Fibroblast of skin of left biceps (primary cell): ENCODE data around the gene TMEM225.
"Not testable (repeated sequence)": the region's sequence is repeated elsewhere in the genome, so short reads cannot be mapped to it uniquely, and the experiment has no call there.

Experiments
- DNase-seq, 2 experiments: peaks; one replicate each; pipeline ENCODE4 v3.0.0-alpha.2; 2013; ENCODE audit warnings: low read depth in 2 of 2

TMEM225 gene, protein sequence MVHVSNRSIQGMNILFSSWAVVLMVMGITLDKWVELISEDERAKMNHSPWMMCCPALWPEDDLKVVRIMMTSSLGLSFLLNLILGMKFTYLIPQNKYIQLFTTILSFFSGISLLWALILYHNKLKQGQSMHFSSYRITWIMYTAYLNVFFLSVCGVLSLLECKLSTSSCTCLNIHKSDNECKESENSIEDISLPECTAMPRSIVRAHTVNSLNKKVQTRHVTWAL

DNA sequence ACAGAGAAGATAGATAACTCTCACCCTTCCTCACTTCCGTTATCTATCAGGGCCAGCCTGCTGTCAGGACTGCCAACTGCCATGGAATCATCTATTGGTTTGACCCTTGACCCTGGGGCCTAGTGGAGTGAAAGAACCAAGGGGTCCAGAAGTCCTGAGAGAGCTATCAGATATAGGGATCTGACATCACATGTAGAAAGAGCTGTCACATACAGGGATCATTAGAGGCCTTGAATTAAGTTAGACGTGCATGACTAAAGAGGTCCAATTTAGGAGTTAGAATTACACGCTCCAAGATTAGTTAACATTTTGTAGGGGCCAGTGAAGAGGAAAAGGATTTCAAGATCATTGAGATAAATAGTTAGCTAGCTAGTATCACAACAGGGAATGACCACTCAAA is at the start of gene TMEM225:
Gene TMEM225, minus strand, starts transcription at position 101 of the 400 bp plus-strand sequence. CDS start 245 bp downstream, outside the sequence.
- DNase-seq, result no peak

DNA sequence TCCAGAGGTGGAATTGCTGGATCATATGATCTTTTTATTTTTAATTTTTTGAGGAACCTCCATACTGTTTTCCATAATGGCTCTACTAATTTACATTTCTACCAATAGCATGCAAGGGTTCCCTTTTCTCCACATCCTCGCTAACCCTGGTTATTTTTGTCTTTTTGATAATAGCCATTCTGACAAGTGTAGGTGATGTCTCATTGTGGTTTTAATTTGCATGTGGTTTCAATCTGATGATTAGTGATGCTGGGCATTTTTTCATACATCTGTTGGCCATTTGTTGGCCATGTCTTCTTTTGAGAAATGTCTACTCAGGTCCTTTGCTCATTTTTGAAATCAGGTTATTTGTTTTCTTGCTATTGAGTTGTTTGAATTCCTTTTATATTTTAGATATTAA is 38.6 kb upstream of the TMEM225 start:
- no peak for DNase-seq

DNA sequence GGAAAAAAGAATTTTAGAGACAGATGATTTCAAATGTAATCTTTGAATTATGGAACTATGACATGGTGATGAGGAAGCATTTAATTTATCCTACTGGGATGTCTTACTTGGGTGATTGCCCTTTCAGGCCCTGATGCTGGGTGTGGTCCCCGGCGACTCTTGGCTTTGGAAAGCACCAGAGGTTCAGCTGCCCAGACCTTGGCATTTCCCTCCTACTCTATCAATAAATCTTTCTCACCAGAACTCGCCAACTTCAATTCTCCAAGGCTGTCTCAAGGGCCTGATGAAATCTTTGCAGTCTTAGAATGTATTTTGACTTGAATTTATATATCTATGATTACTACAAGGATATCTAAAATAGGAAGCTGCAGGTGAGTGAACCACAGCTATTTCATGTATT is 35.5 kb upstream of the TMEM225 start:
- no peak for DNase-seq

DNA sequence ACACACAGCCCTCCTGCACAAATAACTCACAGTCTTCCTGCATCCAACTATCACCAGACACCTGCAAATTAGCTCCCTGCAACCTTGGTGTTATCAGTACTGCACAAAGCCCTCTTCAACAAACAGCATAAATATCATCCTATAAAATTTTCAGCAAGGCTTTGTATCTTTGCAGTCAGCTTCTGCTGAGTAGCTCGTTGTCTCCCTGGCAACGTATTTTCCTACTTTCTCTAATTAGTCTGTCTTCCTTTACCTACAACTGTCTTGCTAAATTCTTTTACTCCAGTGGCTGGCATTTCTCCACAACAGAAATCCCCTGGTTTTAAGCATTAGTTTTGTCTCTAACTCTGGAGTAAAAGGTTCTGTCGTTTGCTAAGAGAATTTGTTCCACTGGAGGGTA is 20.4 kb upstream of the TMEM225 start:
- no peak for DNase-seq

DNA sequence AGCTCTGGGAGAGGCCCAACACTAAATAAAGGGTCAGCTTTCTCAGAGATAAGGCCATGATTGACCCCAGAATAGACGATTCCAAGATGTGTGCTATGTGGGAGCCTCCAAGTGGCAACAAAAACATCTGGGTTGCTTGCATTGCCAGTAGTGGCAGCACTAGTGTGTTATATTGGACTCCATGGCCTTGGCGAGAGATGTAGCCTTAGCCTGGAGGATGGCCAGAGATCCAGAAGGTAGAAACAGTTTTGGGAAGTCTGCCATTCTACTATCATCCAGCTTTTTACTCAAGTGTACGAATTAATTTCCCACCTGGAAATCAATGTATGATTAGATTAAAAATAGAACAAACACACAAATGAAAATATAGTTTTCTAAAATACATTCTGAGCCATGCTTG is 19.5 kb upstream of the TMEM225 start:
- no peak for DNase-seq

DNA sequence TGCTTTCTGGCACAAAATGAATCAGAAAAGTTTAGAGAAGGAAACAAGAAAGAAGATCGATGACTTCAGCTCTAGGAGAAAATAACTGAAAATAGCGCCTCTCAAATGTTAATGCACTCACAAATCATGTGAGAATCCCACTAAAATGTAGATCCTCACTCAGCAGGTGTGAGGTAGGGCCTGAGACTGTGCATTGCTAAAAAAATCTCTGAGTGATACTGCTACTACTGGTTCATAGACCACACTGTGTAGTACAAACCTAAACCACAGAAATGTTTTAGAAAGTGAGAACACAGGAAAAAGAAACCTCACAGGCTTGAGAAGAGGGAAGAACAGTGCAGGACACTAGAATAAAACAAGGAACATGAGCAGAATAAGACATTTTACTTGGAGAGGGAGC is 18.5 kb upstream of the TMEM225 start:
- DNase-seq, result no peak

DNA sequence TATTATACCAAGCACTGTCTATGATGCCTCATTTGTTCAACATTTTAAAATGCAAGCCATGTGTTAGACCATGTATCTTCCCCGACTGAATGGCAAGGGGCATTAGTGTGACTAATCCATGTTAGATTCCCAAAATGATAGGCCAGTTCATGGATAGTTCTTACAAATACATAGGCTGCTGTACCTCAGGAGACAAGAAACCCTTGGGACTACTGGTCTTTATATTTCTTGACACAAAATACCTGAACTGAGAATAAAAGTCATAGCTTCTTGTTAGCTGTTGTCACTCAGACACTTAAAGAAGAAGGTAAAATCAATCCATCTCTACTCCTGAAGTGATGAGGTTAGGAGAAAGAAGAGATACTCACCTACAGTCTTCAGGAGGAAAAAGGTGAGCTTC is 16.4 kb upstream of the TMEM225 start, which contains the start of gene OR8D4:
Gene OR8D4, plus strand, starts transcription at position 301 of the 400 bp plus-strand sequence. CDS start 4,265 bp downstream, outside the sequence.
- DNase-seq, result no peak

DNA sequence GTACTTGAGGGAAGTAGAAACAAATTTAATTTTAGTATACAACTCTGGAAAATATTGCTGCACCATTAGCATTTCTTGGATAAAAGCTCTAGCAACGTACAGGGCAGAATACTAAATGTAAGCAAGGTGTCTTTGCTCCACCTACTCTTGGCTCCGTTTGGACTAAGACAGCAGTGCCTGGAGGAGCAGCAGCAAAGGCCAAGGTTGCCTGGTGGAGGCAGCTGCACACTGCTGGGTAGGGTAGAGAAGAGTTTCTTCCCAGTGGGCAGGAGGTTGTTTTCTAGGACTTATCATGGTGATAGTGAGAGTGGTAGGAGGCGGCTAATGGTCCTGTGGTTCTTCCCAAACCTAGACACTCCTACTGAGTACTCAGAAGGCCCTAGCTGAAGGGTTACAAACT is 14.3 kb upstream of the TMEM225 start:
- no peak for DNase-seq

DNA sequence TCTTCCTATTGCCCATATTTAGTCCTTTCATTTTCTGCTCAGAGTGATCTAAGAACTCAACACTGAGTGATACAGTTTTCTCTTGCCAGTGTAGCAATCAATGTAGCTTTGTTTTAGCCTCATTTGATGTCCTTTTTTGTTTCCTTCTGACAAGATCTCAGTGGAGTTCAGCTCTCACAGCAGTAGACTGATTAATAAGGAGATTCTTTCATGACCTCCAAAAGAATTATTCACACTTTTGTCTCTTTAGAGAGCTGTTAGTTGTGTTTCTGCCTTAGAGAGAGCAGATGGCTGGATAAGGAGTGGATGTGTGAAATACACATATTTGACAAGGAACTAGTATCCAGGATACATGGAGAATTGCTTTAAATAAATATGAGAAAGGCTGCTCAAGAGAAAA is 6.6 kb upstream of the TMEM225 start:
- DNase-seq, result no peak

DNA sequence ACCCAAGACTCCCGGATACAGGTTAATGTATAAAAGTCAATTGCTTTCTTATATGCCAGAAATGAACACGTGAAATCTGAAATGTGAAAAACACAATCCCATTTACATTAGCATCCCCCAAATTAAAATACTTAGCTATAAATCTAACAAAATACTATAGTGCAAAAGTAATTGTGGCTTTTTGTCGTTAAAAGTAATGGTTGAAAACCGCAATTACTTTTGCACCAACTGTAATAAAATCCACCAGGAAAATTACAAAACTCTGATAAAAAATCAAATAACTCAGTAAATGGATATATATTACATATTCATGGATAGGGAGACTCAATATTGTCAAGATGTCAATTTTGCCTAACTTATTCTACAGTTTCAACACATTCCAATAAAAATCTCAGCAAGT is 4.6 kb downstream of the TMEM225 start:
- no peak for DNase-seq

DNA sequence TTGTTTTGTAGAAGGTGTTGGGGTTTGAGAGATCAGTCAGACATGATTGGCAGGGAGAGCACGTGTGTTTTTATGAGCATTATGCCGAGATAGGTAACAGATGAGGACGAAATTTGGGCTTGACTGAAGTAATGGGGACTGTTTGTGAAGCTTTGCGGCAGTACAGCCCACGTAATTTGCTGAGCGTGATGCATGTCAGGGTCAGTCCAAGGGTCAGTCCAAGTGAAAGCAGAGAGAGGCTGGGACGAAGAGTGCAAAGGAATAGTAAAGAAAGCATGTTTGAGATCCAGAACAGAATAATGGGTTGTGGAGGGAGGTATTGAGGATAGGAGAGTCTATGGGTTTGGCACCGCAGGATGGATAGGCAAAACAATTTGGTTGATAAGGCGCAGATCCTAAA is 17.7 kb downstream of the TMEM225 start:
- DNase-seq, result not testable (repeated sequence)

DNA sequence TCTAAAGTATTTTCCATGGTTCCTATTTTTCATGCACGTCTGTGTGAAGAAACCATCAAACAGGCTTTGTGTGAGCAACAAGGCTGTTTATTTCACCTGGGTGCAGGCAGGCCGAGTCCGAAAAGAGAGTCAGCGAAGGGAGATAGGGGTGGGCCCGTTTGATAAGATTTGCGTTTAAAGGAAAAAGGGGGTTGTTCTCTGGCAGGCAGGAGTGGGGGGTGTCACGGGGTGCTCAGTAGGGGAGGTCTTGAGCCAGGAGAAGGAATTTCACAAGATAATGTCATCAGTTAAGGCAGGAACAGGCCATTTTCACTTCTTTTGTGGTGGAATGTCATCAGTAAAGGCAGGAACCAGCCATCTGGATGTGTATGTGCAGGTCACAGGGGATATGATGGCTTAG is 20.2 kb downstream of the TMEM225 start:
- not testable (repeated sequence) for DNase-seq

DNA sequence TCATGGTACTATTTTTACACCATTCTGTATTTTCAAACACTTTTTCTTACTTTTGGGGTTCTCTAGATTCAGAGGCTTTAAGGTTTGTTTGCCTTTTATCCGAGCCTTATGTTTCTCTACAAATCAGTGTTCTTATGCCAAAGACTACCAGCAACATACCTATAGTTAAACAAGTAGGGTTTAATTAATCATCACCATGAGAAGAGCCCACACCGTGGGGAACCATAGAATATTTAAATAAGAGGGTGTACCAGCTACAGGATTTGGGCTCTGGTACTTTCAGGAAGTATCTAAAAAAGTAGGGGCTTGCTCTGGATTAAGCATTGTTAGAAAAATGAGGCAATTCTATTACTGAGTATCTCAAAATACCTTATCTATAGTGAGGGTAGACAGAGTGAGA is 25.7 kb downstream of the TMEM225 start:
- no peak for DNase-seq

DNA sequence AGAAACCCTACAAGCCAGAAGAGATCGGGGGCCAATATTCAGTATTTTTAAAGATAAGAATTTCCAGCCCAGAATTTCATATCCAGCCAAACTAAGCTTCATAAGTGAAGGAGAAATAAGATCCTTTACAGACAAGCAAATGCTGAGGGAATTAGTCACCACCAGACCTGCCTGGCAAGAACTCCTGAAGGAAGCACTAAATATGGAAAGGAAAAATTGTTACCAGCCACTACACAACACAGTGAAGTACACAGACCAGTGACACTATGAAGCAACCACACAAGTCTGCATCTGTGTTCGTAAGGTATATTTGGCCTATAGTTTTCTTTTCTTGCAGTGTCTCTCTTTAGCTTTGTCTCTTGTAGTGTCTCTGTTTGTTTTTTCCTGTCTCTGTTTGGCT is 29.0 kb downstream of the TMEM225 start:
- no peak for DNase-seq

DNA sequence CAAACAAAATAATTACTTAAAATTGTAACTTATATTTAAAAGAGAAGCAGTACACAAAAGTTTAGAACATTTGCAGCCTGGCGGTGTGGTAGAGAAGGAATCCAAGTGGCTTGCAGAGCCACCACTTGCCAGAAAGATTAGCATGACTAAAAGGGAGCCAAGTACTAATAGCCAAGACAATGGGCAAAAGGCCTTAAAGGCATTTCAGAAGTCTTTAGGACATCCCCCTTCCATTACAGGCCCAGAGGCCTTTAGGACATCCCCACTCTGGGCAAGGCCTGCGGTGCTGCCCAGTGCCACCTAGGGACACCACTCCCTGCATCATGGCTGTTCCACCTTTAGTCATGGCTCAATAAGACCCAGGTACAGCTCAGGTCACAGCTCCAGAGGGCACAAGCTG is 32.4 kb downstream of the TMEM225 start:
- DNase-seq, result no peak

DNA sequence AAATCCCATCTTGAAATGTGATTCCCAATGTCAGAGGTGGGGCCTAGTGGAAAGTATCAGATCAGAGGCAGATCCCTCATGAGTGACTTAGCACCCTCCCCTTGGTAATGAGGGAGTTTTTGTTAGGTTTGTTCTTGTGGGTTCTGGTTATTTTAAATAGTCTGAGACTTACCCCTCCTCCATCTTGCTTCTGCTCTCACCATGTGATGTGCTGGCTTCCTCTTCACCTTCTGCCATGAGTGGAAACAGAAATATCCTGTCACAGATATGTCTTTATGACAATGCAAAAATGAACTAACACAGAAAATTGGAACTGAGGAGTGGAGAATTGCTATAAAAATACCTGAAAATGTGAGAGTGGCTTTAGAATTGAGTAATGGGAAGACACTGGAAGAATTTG is 33.1 kb downstream of the TMEM225 start:
- DNase-seq, result no peak

DNA sequence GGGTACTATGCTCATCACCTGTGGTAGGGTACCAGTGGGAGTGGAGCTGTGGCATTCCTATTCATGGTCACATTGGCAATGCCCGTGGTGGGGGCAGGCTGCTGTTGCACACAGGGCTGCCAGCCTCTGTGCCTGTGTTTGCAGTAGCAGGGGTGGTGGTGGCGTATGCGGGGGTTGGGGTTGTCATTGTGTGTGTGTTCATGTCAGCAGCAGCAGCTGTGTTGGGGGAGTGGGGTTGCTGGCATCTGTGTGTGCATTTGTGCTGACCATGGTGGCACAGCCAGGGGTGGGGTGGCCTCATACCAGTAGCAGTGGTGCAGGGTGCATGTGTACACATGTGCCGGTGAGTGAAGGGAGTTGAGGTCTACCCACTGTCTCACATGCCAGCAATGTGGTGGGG is 34.4 kb downstream of the TMEM225 start:
- no peak for DNase-seq

DNA sequence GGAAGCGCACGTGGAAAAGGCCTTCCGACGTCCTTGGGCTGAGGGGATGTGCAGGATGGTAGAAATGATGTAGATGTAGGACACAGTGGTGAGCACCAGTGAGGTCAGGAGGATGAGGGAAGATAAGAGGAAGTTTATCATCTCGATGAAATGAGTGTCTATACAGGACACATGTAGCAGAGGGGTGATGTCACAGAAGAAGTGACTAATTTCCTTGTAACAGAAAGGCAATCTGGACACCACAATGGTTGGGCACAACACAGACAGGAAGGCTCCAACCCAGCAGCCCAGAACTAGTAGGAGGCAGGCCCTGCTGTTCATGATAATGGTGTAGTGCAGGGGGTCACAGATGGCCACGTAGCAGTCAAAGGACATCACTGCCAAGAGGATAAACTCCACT is 44.3 kb downstream of the TMEM225 start:
- DNase-seq, result no peak

DNA sequence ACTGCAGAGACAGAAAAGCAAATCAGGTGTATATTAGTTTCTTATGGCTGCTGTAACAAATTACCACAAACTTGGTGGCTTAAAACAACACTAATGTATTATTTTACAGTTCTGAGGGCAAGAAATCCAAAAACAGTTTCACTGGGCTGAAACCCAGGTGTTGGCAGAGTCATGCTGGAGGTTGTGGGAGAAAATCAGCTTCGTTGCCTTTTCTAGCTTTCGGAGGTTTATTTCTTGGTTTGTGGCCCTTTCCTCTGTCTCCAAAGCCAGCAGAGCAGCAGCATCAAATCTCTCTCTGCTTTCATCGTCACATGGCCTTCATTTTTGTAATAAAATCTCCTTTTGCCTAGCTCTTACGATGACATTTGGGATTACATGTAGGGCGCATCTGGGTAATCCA is 46.3 kb downstream of the TMEM225 start:
- no peak for DNase-seq

DNA sequence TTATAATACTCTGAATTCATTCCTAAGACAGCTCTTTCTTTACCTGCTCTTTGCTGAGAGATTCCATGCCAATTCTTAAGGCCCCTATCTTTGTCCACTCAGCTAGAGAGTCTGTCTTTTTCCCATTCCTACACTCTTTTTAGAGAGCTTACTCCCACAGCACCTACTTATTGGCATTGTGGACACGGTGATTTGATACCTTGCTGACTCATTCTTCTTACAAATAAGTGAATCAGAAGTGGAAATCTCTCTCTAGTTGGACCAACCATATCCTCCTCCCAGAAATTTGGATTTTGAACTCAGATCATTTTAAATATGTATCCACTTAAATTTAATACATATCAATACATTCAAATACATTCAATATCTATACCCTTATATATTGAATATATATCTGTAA is 46.8 kb downstream of the TMEM225 start:
- no peak for DNase-seq

DNA sequence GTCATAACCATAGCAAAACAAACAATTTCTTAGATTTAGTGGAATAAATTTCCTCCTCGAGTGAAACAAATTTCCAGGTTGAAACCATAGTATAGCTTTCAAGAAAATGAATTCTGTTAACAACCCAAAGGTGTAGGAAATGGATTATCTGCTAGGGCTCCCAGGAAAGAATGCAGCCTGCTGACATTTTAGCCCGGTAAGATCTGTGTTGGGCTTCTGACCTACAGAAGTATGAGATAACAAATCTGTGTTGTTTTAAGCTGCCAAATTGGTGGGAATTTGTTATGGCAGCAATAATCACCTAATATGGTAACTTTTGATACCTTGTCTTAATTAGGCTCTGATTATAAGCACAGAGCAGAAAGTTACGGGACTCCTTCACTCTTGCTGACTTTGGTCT is 47.3 kb downstream of the TMEM225 start:
- no peak for DNase-seq

DNA sequence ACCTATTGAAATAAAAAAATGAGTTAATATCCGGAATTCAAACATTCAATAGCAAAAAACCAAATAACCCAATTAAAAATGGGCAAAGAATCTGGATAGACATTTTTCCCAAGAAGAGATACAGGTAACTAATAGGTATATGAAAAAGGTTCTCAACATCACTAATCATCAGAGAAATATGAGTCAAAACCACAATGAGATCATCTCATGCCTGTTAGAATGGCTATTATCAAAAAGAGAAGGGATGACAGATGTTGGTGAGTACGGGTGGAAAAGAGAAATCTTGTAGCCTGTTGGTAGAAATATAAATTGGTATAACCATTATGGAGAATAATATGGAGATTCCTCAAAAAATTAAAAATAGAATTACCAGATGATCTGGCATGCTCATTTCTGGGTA is 52.4 kb downstream of the TMEM225 start:
- DNase-seq, result no peak
